Stimulated activated CD4-positive, alpha-beta T cell treated with anti-CD3 and anti-CD28 coated beads, TNF-alpha, amount 100 ng/mL, for 24 hours (primary cell): ENCODE data around the gene AIFM3.
"Not testable (repeated sequence)": the region's sequence is repeated elsewhere in the genome, so short reads cannot be mapped to it uniquely, and the experiment has no call there.

Experiments
- DNase-seq, 3 experiments: peaks; one replicate each; pipeline ENCODE4 v3.0.0-alpha.2; 2020; ENCODE audit warnings: low read depth in 3 of 3

The AIFM3 gene

DNA sequence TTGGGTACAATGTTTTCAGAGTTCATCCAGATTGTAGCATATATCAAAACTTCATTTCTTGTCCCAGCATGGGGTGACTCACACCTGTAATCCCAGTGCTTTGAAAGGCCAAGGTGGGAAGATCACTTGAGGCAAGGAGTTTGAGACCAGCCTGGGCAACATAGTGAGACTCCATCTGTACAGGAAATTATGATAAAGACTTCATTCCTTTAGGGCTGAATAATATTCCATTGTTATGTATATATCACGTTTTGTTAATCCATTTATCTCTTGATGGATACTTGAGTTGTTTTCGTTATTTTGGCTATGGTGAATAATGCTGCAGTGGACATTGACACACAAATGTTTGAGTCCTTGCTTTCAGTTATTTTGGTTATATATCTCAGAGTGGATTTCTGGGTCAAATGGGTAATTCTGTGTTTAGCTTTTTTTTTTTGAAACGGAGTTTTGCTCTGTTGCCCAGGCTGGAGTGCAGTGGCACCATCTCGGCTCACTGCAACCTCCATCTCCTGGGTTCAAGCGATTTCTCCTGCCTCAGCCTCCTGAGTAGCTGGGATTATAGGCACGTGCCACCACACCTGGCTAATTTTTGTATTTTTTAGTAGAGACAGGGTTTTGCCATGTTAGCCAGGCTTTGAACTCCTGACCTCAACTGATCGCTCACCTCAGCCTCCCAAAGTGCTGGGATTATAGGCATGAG is 24.7 kb upstream of the AIFM3 start:
- DNase-seq = not testable (repeated sequence)

DNA sequence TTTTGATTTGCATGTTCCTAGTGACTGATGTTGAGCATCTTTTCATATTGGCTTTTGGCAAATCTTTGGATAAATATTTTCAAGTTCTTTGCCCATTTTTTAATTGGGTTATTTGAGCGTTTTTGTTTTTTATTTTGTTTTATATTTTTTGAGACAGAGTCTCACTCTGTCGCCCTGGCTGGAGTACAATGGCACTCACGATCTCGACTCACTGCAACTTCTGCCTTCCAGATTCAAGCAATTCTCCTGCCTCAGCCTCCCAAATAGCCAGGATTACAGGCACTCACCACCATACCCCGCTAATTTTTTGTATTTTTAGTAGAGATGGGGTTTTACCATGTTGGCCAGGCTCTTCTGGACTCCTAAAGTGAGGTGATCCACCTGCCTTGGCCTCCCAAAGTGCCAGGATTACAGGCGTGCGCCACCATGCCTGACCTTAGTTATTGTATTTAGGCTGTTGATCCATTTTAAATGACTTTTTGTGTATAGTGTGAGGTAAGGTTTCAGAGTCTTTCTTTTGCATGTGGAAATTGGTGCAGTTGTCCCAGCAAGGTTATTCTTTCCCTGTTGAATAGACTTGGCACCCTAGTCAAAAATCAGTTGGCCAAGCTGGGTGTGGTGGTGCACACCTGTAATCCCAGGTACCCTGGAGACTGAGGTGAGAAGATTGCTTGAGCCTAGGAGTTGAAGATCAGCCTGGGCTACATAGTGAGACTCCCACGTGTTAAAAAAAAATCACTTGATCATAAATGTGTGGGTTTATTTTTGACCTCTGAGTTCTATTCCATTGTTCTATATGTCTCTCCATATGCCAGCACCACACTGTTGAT is 23.7 kb upstream of the AIFM3 start:
- DNase-seq = no peak

DNA sequence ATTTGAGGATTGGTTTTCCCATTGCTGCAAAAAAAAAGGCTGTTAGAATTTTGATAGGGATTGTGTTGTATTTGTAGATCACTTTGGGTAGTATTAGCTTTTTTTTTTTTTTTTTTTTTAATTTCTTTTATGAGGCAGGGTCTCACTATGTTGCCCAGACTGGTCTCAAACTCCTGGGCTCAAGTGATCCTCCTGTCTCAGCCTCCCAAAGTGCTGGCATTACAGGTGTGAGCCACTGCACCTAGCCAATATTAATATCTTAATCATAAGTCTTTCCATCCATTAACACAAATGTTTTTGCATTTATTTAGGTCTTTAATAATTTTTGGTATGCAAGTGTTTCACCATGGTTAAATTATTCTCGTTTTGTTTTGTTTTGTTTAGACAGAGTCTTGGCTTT is 23.0 kb upstream of the AIFM3 start:
- DNase-seq = no peak

DNA sequence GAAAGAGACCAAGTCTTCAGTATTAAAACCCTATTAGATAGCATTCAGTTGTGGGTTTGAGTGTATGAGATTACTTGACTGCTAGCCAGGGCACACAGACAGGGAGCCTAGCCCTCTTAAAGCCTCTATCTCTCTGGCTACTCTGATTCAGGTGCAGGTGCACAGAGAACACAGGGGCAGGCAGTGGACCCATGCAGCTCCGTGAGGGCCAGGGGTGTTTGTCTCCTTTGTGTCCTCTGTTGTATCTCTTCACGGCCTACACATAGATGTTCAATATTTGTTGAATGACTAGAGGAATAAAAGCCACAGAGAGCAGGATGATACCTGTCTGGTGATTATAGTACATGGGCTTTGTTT is 21.5 kb upstream of the AIFM3 start:
- DNase-seq = no peak

DNA sequence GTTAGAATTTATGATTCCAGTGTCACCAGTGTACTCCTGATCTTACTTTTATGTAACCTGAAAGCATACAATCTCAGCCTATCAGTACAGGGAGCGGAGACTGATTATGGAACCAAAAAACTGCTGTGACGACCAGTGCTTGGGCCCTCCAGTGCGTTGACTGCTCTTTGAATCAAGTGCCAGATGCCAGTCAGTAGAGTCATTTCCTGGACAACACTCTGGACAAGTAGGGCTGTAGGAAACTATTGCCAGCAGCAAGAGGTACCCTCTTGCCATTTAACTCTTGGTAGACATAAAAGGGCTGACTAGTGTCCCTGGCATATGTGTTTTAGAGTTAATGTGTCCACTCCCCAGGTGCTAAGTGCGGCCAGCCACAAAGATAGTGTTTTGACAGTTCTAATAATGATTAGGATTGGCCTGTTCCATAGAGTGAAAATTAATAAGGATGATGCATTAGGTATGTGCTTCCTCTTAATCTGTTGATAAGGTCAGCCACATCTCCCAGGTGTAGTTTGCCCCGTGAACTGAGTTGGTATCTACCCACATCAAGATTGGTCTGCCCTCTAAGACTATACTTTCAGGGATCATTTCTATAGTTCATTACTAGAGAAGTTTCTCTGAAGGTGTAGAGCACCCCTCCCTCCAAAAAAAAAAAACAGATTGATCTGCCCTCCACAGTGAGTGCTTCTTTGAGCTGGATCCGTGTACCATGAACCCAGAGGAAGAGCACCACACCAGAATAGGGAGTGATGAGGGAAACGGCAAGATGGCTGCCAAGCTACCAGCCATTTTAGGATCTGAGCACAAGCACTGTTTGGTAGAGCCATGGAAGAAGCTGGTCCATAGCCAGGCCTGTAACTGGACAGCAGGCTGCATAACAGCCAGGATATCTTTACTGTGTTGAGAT is 20.7 kb upstream of the AIFM3 start:
- DNase-seq = no peak

DNA sequence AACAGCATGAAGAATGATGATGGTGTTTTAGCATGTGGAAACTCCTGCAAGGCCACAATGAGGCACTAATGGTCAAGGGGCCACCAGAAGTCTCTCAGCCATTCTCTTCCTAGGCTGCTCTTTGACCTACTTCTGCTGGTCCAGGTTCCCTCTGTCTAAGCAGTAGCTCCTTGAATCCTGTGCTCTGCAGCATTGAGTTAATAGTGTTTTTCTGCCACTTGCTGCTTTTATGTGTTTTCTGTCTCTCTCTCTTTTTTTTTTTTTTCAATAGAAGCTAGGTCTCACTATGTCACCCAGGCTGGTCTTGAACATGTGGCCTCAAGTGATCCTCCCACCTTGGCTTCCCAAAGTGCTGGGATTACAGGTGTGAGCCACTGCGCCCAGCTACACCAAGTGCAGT is 20.1 kb upstream of the AIFM3 start:
- no peak for DNase-seq

DNA sequence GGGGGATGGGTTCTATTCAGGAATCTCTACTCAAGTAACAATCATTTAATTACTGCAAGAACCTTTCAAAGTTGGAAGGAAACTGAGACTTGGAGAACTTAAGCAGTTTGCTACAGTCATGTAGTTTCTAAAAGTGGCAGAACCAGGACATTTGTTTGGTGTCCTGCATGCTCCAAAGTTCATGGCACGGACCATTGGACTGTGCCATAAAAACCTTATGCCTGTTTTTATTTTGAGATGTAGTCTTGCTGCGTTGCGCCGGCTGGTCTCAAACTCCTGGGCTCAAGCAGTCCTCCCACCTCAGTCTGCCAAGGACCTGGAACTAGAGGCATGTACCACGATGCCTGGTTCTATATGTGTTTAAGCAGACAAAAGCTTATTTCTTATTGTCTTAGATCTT is 18.6 kb upstream of the AIFM3 start:
- no peak for DNase-seq

DNA sequence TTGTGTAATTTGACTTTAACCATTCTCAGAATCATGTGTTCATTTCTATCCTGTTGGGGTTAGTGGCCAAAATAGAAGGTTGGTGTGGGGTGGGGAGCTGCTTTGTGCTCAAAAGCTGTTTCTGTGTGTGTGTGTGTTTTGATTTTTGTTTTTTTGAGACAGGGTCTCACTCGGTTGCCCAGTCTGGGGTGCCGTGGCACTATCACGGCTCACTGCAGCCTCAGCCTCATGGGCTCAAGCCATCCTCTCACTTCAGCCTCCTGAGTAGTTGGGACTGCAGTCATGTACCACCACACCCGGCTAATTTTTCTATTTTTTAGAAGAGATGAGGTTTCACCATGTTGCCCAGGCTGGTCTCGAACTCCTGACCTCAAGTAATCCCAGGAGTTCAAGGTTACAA is 18.1 kb upstream of the AIFM3 start:
- DNase-seq = no peak

DNA sequence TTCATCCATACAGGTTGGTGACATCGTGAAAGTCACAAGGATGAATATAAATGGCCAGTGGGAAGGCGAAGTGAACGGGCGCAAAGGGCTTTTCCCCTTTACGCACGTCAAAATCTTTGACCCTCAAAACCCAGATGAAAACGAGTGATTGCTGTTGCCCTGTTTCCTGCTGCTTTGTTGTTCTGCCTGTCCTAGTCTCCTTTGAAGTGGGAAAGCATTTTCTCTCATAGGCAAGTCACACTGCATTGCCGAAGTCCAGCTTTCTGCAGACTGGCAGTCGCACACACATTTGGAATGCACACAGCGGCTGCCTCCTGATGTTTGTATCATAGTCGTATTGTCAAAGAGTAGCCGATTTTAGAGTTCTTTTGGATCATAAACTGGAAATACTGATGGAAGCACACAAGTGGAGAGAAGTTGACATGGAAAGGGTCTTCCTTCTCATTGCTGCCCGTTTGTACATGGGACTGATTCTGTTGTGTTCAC is 17.3 kb upstream of the AIFM3 start:
- no peak for DNase-seq

DNA sequence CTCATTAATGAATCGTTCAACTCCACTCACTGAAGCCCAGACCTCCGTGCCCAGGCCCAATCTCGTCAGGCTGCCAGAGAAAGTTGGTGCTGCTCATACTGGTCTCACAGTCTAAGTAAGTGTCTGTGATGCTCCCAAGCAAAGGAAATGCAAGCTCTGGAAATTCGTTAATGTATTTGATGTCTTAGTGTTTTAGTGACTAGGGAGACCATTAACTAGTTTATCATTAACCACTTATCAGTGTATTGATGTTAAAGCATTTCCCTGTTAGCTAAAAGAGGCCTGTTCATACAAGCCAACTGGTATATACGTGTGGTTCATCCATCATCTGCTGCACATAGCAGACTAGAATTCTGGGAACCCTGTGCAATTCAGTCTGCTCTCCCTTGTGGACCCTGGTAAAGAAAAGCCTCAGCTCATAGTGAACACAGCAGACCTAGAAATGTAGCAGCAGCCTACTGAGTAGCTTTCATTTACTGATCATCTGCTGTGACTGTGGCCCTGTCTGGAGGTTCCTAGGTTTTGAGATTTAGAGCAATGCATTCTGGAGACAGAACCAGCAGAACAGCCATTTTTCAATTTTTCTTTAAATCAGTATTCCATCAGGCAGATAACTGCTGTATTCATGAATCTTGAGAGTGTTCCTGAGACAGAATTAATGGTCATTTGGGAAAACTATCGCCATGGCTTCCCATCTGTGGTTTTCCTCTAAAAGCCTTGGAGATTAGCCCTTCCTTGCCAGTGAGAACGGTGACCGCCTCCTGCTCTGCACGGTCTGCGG is 15.7 kb upstream of the AIFM3 start:
- no peak for DNase-seq

DNA sequence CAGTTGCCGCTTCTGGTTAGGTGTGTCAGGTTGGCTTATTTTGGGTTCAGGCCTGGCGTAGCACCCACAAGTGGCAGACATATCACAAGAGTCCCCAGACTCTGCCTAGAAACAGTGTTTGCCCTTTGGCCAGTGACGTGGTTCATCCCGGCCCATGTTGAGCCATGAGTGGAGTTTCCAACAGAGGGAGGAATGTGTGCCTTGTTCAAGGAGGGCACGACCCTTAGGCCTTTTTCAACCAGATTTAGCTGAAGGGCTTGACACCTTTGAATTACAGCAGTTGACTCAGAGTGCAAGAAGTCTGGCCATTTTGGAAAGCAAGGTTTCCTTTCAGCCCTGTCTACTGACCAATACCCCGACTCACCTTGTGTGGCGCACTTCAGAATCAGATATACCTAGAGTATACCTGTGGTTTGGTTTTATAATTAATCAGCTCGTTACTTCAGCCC is 15.1 kb upstream of the AIFM3 start:
- no peak for DNase-seq

DNA sequence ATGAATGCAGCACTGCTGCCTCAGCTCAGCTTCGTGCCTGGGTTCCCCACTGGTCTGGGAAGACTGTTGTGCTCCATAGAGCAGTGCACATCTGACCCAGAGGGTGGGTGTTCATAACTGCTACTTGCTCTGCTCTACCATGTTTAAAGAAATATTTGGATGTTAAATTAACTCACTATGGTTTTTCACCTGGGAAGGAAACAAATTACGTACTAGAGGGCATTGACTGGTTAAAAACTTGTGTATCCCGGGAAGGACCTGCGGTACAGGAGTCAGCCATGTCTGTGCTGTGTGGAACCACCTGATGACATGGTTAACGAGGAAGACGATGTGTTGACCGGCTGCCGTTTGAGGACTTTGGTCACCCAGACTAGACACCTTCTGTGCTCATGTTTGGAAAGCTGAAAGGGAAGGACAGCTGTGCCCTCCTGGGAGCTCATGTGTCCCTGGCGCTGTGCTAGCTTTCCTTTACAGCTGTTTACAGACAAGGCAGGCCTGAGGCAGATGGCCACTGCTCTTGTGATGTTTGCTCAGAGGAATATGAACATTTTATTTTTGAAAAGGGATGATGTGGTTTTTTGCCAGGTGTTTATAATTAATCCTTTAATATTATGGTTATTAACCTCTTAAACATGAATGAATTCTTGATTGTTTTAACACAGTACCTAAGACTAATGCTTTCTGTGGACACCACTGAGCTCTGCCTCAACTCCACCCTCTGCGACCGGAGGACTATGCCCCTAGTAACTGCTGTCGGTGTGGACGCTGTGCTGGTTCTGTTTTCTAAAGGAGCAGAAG is 14.3 kb upstream of the AIFM3 start:
- DNase-seq = no peak

DNA sequence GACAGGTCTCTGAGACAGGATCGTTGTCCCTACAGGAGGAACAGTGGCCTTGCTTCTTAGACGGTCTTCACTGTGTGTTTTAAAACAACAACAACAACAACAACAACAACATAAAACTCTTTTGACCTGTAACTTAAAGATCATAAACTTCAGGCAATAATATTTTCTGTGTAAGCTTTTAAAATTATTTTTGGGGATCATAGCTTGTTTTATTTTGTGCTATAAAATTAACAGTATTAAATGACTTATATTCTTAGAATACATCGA is 13.8 kb upstream of the AIFM3 start:
- DNase-seq = no peak

DNA sequence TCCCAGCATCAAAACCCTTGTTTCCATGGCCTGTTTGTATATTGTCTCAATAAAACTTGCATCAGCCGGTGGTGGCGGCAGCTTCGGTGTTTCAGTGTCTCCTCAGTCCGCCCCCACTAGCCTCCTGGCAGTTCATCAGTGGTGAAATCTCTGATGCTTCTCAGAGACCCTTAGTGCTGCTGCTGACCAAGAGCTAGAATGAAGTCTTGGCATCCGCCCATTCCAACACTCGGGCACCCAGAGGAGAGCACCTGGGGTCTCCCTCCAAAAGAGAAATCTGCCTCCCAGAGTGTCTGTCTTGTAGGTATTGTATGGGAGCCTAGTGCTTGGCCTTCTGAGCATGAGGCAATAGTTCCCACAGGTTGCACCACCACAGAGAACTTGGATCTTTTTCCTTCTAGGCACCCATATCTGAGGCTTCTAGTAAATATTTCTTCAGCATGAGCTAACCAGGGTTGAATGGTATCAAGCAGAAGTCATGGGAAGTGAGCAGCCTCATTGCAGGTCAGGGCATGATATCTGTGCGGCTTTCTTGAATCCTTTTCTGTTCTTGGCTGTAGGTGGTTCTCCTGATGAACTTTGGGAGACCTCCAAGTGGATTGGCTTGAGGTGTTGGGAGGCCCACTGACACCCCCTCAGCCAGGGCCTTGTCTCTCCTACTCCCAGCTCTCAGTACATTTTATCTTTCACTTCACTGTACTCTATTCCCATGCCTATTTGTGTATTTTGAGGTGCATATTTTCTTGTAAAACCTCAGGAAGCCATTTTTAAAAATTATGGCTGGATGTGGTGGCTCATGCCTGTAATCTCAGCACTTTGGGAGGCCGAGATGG is 13.2 kb upstream of the AIFM3 start:
- no peak for DNase-seq

DNA sequence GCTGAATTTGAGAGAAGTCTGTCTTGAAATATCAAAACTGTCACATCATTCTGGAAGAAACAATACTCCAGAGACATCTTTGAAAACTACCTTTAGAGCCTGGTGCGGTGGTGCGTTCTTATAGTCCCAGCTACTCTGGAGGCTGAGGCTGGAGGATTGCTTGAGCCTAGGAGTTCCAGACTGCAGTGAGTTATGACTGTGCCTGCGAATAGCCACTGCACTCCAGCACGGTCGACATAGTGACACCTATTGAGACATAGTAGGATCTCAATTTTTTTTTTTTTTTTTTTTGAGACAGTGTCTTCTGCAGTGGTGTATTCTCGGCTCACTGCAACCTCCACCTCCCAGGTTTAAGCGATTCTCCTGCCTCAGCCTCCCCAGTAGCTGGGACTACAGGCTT is 11.5 kb upstream of the AIFM3 start:
- DNase-seq = no peak

DNA sequence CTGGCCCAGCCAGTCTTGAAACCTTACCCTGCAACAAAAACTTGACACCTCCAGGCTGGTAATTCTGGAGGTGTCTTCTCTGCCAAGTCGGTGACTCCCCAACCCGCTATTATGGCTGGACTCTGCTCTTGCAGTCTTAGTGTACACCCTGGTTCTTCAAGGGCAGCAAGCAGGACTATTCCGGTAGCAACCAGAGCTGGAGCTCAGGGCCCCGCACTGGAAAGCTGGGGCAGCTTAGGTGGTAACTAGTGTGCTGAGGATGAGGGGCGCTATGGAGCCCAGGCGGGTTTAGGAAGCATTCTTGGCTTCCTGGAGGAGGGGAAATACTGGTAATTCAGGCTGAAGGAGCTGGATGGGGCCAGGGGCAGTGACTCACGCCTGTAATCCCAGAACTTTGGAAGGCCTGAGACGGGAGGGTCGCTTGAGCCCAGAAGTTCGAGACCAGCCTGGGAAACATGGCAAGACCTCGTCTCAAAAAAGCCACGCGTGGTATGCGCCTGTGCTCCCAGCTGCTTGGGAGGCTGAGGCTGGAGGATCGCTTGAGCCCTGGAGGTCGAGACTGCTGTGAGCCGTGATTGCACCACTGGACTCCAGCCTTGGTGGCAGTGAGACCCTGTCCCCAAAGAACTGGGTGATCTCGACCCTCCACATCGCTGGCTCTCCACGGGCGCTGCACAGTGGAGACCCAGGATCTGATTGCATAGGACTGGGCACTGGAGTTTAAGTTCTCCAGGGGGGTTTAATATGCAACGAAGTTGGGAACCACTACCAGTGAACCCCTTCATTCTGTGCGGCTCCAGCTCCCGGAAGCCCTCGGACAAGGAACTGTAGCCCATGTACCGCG is 10.6 kb upstream of the AIFM3 start:
- no peak for DNase-seq

DNA sequence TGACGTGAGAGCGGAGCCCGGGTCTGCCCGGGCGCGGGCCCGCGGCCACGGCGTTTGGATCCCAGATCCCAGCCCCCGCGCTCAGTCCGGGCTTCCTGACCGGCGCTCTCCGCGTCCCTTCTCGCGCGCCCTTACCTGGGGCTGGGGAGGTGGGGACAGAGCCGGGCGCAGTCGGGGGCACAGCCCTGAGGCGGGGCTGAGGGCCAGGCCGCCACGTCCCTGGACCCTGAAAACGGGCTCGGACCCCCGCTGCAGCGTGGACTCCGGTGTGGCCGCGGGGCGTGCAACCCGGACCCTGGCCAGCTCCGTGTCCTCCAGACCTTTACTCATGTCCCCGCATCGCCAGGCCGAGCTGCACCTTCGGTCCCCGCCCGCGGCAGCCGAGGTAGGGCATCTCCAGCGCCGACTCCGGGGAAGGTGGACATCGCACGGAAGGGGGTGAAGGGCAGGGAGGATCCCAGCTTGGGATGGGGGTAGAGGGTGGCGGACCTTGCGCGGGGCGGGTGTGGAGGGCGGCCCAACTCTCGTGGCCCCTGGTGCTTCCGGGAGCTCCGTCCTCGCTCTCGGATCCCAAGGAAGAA is 9.9 kb upstream of the AIFM3 start:
- DNase-seq = no peak

DNA sequence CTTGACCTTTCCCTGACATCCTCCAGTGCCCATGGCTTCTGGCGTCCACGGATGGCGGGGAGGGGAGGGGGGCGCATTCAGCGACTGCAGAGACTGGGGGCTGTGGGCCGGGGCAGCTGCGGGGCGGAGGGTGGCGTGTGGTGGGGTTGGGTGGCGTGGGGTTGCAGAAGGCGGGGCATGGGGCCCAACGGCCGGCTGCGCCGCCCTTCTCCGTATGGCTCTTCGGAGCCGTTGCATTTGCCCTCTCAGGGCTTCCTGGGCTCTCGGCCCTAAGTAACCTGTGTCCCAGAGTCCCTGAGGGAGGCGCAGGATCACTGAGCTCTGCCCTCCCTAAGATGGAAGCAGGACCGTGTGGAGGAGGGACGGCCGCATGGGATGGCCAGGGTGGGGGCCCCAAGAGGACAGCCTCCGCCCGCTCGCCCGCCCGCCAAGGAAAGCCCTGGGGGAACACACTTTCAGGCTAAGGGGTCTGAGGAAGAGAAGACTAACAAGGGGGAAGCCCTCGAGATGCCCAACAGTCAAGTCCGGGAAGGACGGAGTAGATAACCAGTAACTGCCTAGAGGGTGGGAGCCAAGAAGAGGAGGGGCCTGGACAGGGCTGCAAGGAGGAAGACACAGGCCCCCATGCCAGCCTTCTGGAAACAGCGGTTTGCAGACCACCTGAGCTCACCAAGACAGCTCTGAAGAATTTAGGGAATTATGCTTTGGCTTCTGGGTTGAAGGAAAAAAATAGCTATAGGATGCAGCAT is 9.2 kb upstream of the AIFM3 start:
- no peak for DNase-seq
